Measurements from ENCODE around the gene MAB21L1. TPM values are rescaled to one million over a fixed set of nuclear protein-coding genes. Genes with fewer than 3 reads are reported as not detected.

Gene MAB21L1
- total and polyA plus RNA-seq, 11 donors = 0.09 to 0.99 (median 0.25) TPM; not detected in 1

GRCh38 chr13:35481777-35482176 lies 5.3 kb upstream of the MAB21L1 start:
- no peak for TF ChIP-seq CTCF (IDR thresholded peaks at IDR 0.05)
- DNase-seq (no peak), ATAC-seq (no peak)
- no peaks in the 10 kb centered on the region for H3K9me3 ChIP-seq
- H3K27me3 ChIP-seq = peaks cover 0 to 23% (median 0%) of the 10 kb centered on the region in 9 donors
- no peaks in the 10 kb centered on the region for H3K4me1 ChIP-seq
- H3K36me3 ChIP-seq = no peaks in the 10 kb centered on the region
- H3K27ac ChIP-seq = no peak overlapping the region
- intact Hi-C loops (cut with DNase I) = loop anchor here in 1 of 10 donors (2.0 kb wide), 1 partner anchor 17 kb away; no protein-coding TSS in a partner anchor
- no peak overlapping the region for H3K4me3 ChIP-seq
- WGBS, 4 donors = 75 to 84% (median 78%) methylated on average over 2 of the region's 2 CpGs

- no peak overlapping the region for H3K27ac ChIP-seq
- no peaks in the 10 kb centered on the region for H3K9me3 ChIP-seq
- H3K4me1 ChIP-seq = peaks cover 0 to 7% (median 0%) of the 10 kb centered on the region in 12 donors
- TF ChIP-seq POLR2A (IDR thresholded peaks at IDR 0.05) (no peak), CTCF (IDR thresholded peaks at IDR 0.05) (no peak)
- H3K36me3 ChIP-seq = no peaks in the 10 kb centered on the region
- ATAC-seq = no peak
- 92 to 97% (median 95%) methylated on average over 2 of the region's 2 CpGs for WGBS, 4 donors
- no peak overlapping the region for H3K4me3 ChIP-seq
- intact Hi-C loops (cut with DNase I) = no loop called here
- peaks cover 0 to 31% (median 0%) of the 10 kb centered on the region in 9 donors for H3K27me3 ChIP-seq
- no peak for DNase-seq
Measured at GRCh38 chr13:35480346-35480745, 3.9 kb upstream of the MAB21L1 start.

GRCh38 chr13:35479706-35480105 lies 3.2 kb upstream of the MAB21L1 start:
- WGBS, 4 donors = 88 to 93% (median 91%) methylated on average over 1 of the region's 1 CpG
- DNase-seq (no peak), ATAC-seq (no peak)
- H3K27me3 ChIP-seq = peaks cover 0 to 38% (median 0%) of the 10 kb centered on the region in 9 donors
- TF ChIP-seq POLR2A (IDR thresholded peaks at IDR 0.05) = no peak
- no peak for TF ChIP-seq CTCF (IDR thresholded peaks at IDR 0.05)
- intact Hi-C loops (cut with DNase I) = loop anchor here in 1 of 10 donors (10.0 kb wide), 1 partner anchor 305 kb away; no protein-coding TSS in a partner anchor
- H3K4me3 ChIP-seq = no peak overlapping the region
- no peaks in the 10 kb centered on the region for H3K36me3 ChIP-seq
- H3K9me3 ChIP-seq = no peaks in the 10 kb centered on the region
- no peak overlapping the region for H3K27ac ChIP-seq
- peaks cover 0 to 14% (median 0%) of the 10 kb centered on the region in 12 donors for H3K4me1 ChIP-seq

- no peaks in the 10 kb centered on the region for H3K36me3 ChIP-seq
- ATAC-seq (no peak), DNase-seq (no peak)
- no peak overlapping the region for H3K4me3 ChIP-seq
- TF ChIP-seq CTCF (IDR thresholded peaks at IDR 0.05) (no peak), POLR2A (IDR thresholded peaks at IDR 0.05) (no peak)
- intact Hi-C loops (cut with DNase I) = loop anchor here in 1 of 10 donors (10.0 kb wide), 1 partner anchor 306 kb away; no protein-coding TSS in a partner anchor
- peaks cover 0 to 42% (median 0%) of the 10 kb centered on the region in 9 donors for H3K27me3 ChIP-seq
- WGBS, 4 donors = 82 to 91% (median 87%) methylated on average over 14 of the region's 14 CpGs
- H3K9me3 ChIP-seq = no peaks in the 10 kb centered on the region
- peaks cover 0 to 17% (median 0%) of the 10 kb centered on the region in 12 donors for H3K4me1 ChIP-seq
- H3K27ac ChIP-seq = no peak overlapping the region
Measured at GRCh38 chr13:35479038-35479492, 2.6 kb upstream of the MAB21L1 start.

All from heart left ventricle (tissue), 16 donors.